IMR-90 (cell line): Measurements from ENCODE around the gene EDEM1. TPM values are rescaled to one million over a fixed set of nuclear protein-coding genes. Genes with fewer than 3 reads are reported as not detected.

Experiments
- ATAC-seq: fragments of 200-7000 bp; cut with Tn5 transposase; 2 replicates; pipeline ENCODE4 v1.9.1; 2020; ENCODE audit warnings: low read depth, mild to moderate bottlenecking, moderate library complexity
- BruUV-seq: library from RNA; stranded (reverse); fragments of 400-500 nt; replicated peaks from 2 replicates; lab custom pipeline; 2021; lab: Mats Ljungman, UMichigan
- CTCF ChIA-PET: fragments of 300-600 bp; formaldehyde crosslinking; extraction: SDS; loops from one replicate; lab custom pipeline; 2021; ENCODE audit warnings: antibody characterized with exemption; lab: Yijun Ruan, JAX
- POLR2A ChIA-PET: fragments of 300-600 bp; sonication (Branson Sonifier 250); formaldehyde crosslinking; loops from one replicate; lab custom pipeline; 2022; ENCODE audit warnings: antibody characterized with exemption; ENCODE audit not compliant: unreplicated experiment; lab: Charles Lee
- DNase-seq: peaks from one replicate; pipeline ENCODE4 v3.0.0; 2013
- H2AFZ ChIP-seq: replicated peaks from 2 replicates; pipeline ENCODE3; 2013; ENCODE audit warnings: low read length, mild to moderate bottlenecking; ENCODE audit not compliant: poor library complexity
- H2AK5ac ChIP-seq: 2 replicates; pipeline ENCODE4 v1.6.1; 2013; ENCODE audit warnings: low read depth, low read length, inconsistent platforms
- H2AK9ac ChIP-seq: replicated peaks from 2 replicates; pipeline ENCODE3; 2013; ENCODE audit warnings: mild to moderate bottlenecking, low read depth, low read length, moderate library complexity; ENCODE audit not compliant: poor library complexity
- H2BK120ac ChIP-seq: 2 replicates; pipeline ENCODE4 v1.6.1; 2013; ENCODE audit warnings: low read depth, low read length, inconsistent platforms
- H2BK15ac ChIP-seq: 3 replicates; pipeline ENCODE4 v1.6.1; 2013; ENCODE audit warnings: low read depth, low read length, inconsistent platforms
- H2BK20ac ChIP-seq: 2 replicates; pipeline ENCODE4 v1.6.1; 2013; ENCODE audit warnings: low read depth, mild to moderate bottlenecking, inconsistent platforms, low read length, moderate library complexity
- H2BK5ac ChIP-seq: 2 replicates; pipeline ENCODE4 v1.6.1; 2013; ENCODE audit warnings: mild to moderate bottlenecking, low read depth, low read length, inconsistent platforms; ENCODE audit not compliant: poor library complexity, severe bottlenecking
- H3K14ac ChIP-seq: replicated peaks from 2 replicates; pipeline ENCODE4 v1.6.1; 2013; ENCODE audit warnings: low read depth, low read length, inconsistent platforms
- H3K18ac ChIP-seq: 2 replicates; pipeline ENCODE4 v1.6.1; 2013; ENCODE audit warnings: low read depth, low read length, control low read depth
- H3K23ac ChIP-seq: 2 replicates; pipeline ENCODE4 v1.6.1; 2013; ENCODE audit warnings: low read depth, low read length, inconsistent platforms
- H3K27ac ChIP-seq: 2 replicates; pipeline ENCODE4 v1.5.1; 2013; ENCODE audit warnings: mild to moderate bottlenecking, control low read depth, low read length; ENCODE audit not compliant: insufficient read depth
- H3K27me3 ChIP-seq: 2 replicates; pipeline ENCODE4 v1.6.1; 2013; ENCODE audit warnings: low read length; ENCODE audit not compliant: control insufficient read depth, insufficient read depth
- H3K36me3 ChIP-seq: 2 replicates; pipeline ENCODE4 v1.6.1; 2013; ENCODE audit warnings: low read length, mixed read lengths; ENCODE audit not compliant: control insufficient read depth, insufficient read depth
- H3K4ac ChIP-seq: 2 replicates; pipeline ENCODE4 v1.6.1; 2013; ENCODE audit warnings: low read depth, low read length, inconsistent platforms
- H3K4me1 ChIP-seq: 2 replicates; pipeline ENCODE4 v1.6.1; 2013; ENCODE audit warnings: low read length, mixed read lengths; ENCODE audit not compliant: control insufficient read depth, insufficient read depth
- H3K4me2 ChIP-seq: 2 replicates; pipeline ENCODE4 v1.6.1; 2013; ENCODE audit warnings: low read depth, mild to moderate bottlenecking, control low read depth, low read length, moderate library complexity
- H3K4me3 ChIP-seq: 2 replicates; pipeline ENCODE4 v1.5.1; 2013; ENCODE audit warnings: low read depth, mild to moderate bottlenecking, control low read depth, low read length, moderate library complexity; ENCODE audit not compliant: insufficient read depth
- H3K56ac ChIP-seq: 2 replicates; pipeline ENCODE4 v1.6.1; 2013; ENCODE audit warnings: low read length, inconsistent platforms; ENCODE audit not compliant: insufficient read depth; ENCODE audit errors: extremely low read depth
- H3K79me1 ChIP-seq, 2 experiments: 2 replicates each; pipeline ENCODE4 v1.6.1; 2013; ENCODE audit warnings: low read length in 2 of 2, inconsistent platforms in 1 of 2, low read depth in 1 of 2
- H3K9ac ChIP-seq: 2 replicates; pipeline ENCODE4 v1.6.1; 2013; ENCODE audit warnings: low read depth, low read length, control low read depth
- H3K9me1 ChIP-seq: 2 replicates; pipeline ENCODE4 v1.6.1; 2013; ENCODE audit warnings: low read length, inconsistent platforms; ENCODE audit not compliant: insufficient read depth
- H3K9me3 ChIP-seq: 2 replicates; pipeline ENCODE4 v1.6.1; 2013; ENCODE audit warnings: low read length; ENCODE audit not compliant: control insufficient read depth, insufficient read depth
- H4K20me1 ChIP-seq: 2 replicates; pipeline ENCODE4 v1.6.1; 2013; ENCODE audit warnings: low read length, inconsistent platforms; ENCODE audit not compliant: insufficient read depth
- H4K5ac ChIP-seq: 2 replicates; pipeline ENCODE4 v1.6.1; 2013; ENCODE audit warnings: mild to moderate bottlenecking, low read depth, low read length, control low read depth
- H4K8ac ChIP-seq, 2 experiments: 2 replicates each; pipeline ENCODE4 v1.6.1; 2013; ENCODE audit warnings: low read depth in 2 of 2, low read length in 2 of 2, control low read depth in 1 of 2, inconsistent platforms in 1 of 2
- H4K91ac ChIP-seq: 2 replicates; pipeline ENCODE4 v1.6.1; 2013; ENCODE audit warnings: low read depth, low read length, inconsistent platforms; ENCODE audit not compliant: insufficient read depth
- BHLHE40 ChIP-seq: fragments of 150-350 bp; IDR thresholded peaks from 2 replicates; pipeline ENCODE4 v1.6.1; 2016; ENCODE audit warnings: mild to moderate bottlenecking, low read depth, low read length
- CEBPB ChIP-seq: IDR thresholded peaks from 2 replicates; pipeline ENCODE4 v1.6.1; 2012; ENCODE audit warnings: low read depth, low read length, improper control_type of control experiment
- CHD1 ChIP-seq: IDR thresholded peaks from 2 replicates; pipeline ENCODE4 v1.6.1; 2012; ENCODE audit warnings: low read depth, low read length, improper control_type of control experiment
- FOS ChIP-seq: fragments of 150-350 bp; IDR thresholded peaks from 2 replicates; pipeline ENCODE4 v1.6.1; 2016; ENCODE audit warnings: low read depth, low read length
- MAFK ChIP-seq: IDR thresholded peaks from 2 replicates; pipeline ENCODE4 v1.6.1; 2012; ENCODE audit warnings: low read depth, low read length, improper control_type of control experiment
- MAZ ChIP-seq: IDR thresholded peaks from 2 replicates; pipeline ENCODE4 v1.6.1; 2012; ENCODE audit warnings: low read depth, mild to moderate bottlenecking, low read length, improper control_type of control experiment, moderate library complexity, borderline replicate concordance
- MXI1 ChIP-seq: IDR thresholded peaks from 2 replicates; pipeline ENCODE4 v1.6.1; 2012; ENCODE audit warnings: low read depth, mild to moderate bottlenecking, low read length, moderate library complexity, borderline replicate concordance
- NFE2L2 ChIP-seq: fragments of 150-350 bp; IDR thresholded peaks from 2 replicates; pipeline ENCODE4 v1.6.1; 2016; ENCODE audit warnings: low read depth, mild to moderate bottlenecking, low read length
- POLR2A ChIP-seq: IDR thresholded peaks from 2 replicates; pipeline ENCODE4 v1.6.1; 2012; ENCODE audit warnings: mild to moderate bottlenecking, low read depth, low read length
- RAD21 ChIP-seq: IDR thresholded peaks from 2 replicates; pipeline ENCODE4 v1.6.1; 2012; ENCODE audit warnings: low read length, improper control_type of control experiment
- RCOR1 ChIP-seq: IDR thresholded peaks from 2 replicates; pipeline ENCODE4 v1.6.1; 2012; ENCODE audit warnings: mild to moderate bottlenecking, low read length, improper control_type of control experiment; ENCODE audit not compliant: insufficient replicate concordance
- RFX5 ChIP-seq: IDR thresholded peaks from 2 replicates; pipeline ENCODE4 v1.8.0; 2012; ENCODE audit warnings: low read depth, mild to moderate bottlenecking, low read length, moderate library complexity
- SMC3 ChIP-seq: fragments of 150-350 bp; IDR thresholded peaks from 2 replicates; pipeline ENCODE4 v1.6.1; 2016; ENCODE audit warnings: low read depth, mild to moderate bottlenecking, antibody characterized with exemption, low read length, moderate library complexity
- WGBS, 2 experiments: methylation state at CpG; one replicate each; pipeline versions ENCODE4 v1.1.5 to v1.1.7; 2013; ENCODE audit warnings: missing lambda C conversion rate in 2 of 2; ENCODE audit not compliant: insufficient read length in 1 of 2; ENCODE audit errors: extremely low coverage in 2 of 2; 5-methylcytosine and 5-hydroxymethylcytosine counted together
- dilution Hi-C: fragments of 300-500 bp; cut with HindIII; formaldehyde crosslinking; loops from one replicate; pipeline ENCODE4 v1.14.3; 2018; ENCODE audit warnings: low sequenced_read_pairs; ENCODE audit not compliant: unreplicated experiment
- in situ Hi-C: fragments of 300-500 bp; cut with MboI; formaldehyde crosslinking; loops from 3 replicates; pipeline ENCODE4 v1.14.3; 2019; ENCODE audit warnings: low sequenced_read_pairs, inconsistent platforms, mixed read lengths
- intact Hi-C: fragments of 100-400 bp; cut with micrococcal nuclease; formaldehyde crosslinking; loops from 2 replicates; pipeline ENCODE4 v1.10.0; 2022
- polyA plus RNA-seq, 3 experiments: library from polyadenylated mRNA; depleted of rRNA; stranded (reverse); fragments of >200 nt; gene quantifications; 2 replicates each; pipeline ENCODE4 v1.2.3, GENCODE V29; 2012; ENCODE audit warnings: low replicate concordance in 1 of 3
- total RNA-seq: library from RNA; depleted of rRNA; stranded (reverse); fragments of >200 nt; gene quantifications from 2 replicates; pipeline ENCODE4 v1.2.3, GENCODE V29; 2012
- TF ChIP-seq, protein P1 (sequence below): conservative IDR thresholded peaks from 2 replicates; pipeline ENCODE4 v1.5.1; 2012; ENCODE audit warnings: mild to moderate bottlenecking, low read depth, low read length, improper control_type of control experiment
- TF ChIP-seq, protein P2 (sequence below): fragments of 150-350 bp; IDR thresholded peaks from 2 replicates; pipeline ENCODE4 v1.6.1; 2017; ENCODE audit warnings: mild to moderate bottlenecking, antibody characterized with exemption, low read length, low read depth

EDEM1 gene
- total and polyA plus RNA-seq, 2 of the 4 experiments (the other 2 are of a cell fraction), result 23.5 to 27.0 TPM

DNA sequence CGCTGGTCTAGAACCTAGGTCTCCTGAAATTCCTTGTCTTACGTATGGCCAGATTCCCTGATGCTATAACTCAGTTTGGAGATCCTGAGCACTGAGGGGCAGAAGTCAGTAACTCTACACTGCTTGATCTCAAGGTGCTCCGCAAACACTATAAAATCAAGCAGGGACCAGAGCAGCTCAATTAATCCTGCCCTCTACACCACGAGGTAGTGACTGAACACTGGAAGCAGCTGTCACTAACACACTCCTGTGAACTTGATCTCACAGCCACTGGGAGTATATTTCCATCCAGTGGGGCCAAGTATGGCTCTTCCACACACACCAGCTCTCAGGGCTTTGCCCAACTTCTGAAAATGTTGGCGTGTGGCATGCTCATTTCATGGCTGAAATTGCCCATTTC is 51.0 kb downstream of the EDEM1 start:
- TF ChIP-seq POLR2A, result no peak
- TF ChIP-seq RCOR1, result no peak
- no peak for TF ChIP-seq MAZ
- TF ChIP-seq FOS, result no peak
- TF ChIP-seq, protein P1, sequence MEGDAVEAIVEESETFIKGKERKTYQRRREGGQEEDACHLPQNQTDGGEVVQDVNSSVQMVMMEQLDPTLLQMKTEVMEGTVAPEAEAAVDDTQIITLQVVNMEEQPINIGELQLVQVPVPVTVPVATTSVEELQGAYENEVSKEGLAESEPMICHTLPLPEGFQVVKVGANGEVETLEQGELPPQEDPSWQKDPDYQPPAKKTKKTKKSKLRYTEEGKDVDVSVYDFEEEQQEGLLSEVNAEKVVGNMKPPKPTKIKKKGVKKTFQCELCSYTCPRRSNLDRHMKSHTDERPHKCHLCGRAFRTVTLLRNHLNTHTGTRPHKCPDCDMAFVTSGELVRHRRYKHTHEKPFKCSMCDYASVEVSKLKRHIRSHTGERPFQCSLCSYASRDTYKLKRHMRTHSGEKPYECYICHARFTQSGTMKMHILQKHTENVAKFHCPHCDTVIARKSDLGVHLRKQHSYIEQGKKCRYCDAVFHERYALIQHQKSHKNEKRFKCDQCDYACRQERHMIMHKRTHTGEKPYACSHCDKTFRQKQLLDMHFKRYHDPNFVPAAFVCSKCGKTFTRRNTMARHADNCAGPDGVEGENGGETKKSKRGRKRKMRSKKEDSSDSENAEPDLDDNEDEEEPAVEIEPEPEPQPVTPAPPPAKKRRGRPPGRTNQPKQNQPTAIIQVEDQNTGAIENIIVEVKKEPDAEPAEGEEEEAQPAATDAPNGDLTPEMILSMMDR, result no peak
- TF ChIP-seq MAFK, result no peak
- TF ChIP-seq MXI1, result no peak
- TF ChIP-seq NFE2L2, result no peak
- TF ChIP-seq BHLHE40, result no peak
- no peak for TF ChIP-seq CHD1
- TF ChIP-seq RAD21, result no peak
- TF ChIP-seq SMC3, result no peak
- TF ChIP-seq, protein P2, sequence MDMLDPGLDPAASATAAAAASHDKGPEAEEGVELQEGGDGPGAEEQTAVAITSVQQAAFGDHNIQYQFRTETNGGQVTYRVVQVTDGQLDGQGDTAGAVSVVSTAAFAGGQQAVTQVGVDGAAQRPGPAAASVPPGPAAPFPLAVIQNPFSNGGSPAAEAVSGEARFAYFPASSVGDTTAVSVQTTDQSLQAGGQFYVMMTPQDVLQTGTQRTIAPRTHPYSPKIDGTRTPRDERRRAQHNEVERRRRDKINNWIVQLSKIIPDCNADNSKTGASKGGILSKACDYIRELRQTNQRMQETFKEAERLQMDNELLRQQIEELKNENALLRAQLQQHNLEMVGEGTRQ, result no peak
- TF ChIP-seq RFX5, result no peak
- TF ChIP-seq CEBPB, result no peak
- Histone ChIP-seq H3K27me3 (no peaks in the 10 kb centered on the region), H4K91ac (no peak overlapping the region), H3K4ac (no peak overlapping the region), H3K36me3 (no peaks in the 10 kb centered on the region), H3K79me1 (no peaks in the 10 kb centered on the region), H2AK9ac (no peak overlapping the region), H3K27ac (no peak overlapping the region), H3K9me1 (no peaks in the 10 kb centered on the region), H2BK120ac (no peak overlapping the region), H3K23ac (no peak overlapping the region), H4K5ac (no peak overlapping the region), H2BK20ac (no peak overlapping the region), H3K14ac (no peak overlapping the region), H3K4me1 (no peaks in the 10 kb centered on the region; the same call in 1 of the 2 replicates), H2AK5ac (no peak overlapping the region), H3K18ac (no peak overlapping the region), H4K8ac (no peak overlapping the region), H2BK15ac (no peak overlapping the region), H3K56ac (no peak overlapping the region), H3K9ac (no peak overlapping the region), H4K20me1 (no peaks in the 10 kb centered on the region), H2AFZ (no peak overlapping the region), H3K4me3 (no peak overlapping the region), H2BK5ac (no peak overlapping the region), H3K4me2 (no peak overlapping the region), H3K9me3 (no peaks in the 10 kb centered on the region)
- in situ Hi-C loops (no loop called here), dilution Hi-C loops (no loop called here), intact Hi-C loops (no loop called here)
- WGBS, 2 experiments, result 43% methylated on average over 2 of the region's 5 CpGs; no CpG with 5 or more reads in 1 of the 2 experiments
- POLR2A ChIA-PET, result no interaction called here
- DNase-seq, result no peak
- CTCF ChIA-PET, result no interaction called here
- BruUV-seq, result no TSS peak
- ATAC-seq, result no peak
